Activated T-helper 1 cell treated with Interleukin-2 at 50 U/mL for 16 hours (primary cell): Measurements from ENCODE around the gene TSPAN11.
"Not testable (repeated sequence)": the region's sequence is repeated elsewhere in the genome, so short reads cannot be mapped to it uniquely, and the experiment has no call there.

Source experiments
- DNase-seq: peaks from one replicate; pipeline ENCODE4 v3.0.0-alpha.2; 2020; ENCODE audit warnings: low read depth

TSPAN11 gene, protein sequence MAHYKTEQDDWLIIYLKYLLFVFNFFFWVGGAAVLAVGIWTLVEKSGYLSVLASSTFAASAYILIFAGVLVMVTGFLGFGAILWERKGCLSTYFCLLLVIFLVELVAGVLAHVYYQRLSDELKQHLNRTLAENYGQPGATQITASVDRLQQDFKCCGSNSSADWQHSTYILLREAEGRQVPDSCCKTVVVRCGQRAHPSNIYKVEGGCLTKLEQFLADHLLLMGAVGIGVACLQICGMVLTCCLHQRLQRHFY

DNA sequence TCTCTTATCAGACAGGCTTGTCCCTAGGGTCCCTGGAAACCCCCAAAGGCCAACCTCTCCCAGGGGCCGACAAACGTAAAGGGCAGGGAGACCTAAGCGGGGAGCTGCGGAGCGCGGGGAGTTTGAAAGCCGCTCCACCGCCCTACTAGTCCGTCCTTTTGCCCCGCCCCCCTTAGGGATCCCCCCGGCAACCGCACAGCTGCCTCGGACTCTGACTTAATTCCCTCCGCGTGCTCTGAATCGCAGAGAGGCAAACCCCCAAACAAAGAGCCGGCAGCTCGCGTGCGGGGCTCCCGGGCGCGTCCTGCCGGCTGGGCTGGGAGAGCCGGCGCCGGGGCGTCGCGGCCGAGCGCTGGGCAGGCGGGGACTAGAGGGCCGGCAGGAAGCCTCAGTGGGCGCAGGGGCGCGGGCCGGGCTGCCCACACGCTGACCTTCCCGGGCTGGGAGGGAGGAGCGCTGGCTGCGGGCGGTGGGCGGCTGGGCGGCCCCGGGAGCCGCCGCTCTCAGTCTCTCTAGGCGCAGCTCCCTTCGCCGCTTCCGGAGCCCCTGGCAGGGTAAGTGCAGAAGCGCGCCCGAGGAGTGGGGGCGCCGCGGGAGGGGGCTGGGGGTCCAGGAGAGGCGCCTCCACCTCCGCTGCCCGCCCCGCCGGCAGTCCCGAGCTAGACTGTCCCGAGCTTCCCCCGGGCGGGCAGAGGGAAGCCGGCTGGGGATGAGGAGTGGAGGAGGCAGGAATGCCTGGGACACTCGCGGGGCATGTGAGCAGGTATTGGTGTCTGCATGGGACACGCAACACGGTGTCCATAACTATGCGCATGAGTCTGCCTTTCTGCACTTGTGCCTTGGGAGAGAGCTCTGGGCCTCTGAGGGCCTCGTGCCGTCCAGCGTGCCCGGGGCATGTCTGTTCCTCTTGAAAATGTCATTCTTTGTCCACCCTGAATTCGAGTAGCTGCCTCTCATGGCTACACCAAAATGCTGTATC lies at the start of gene TSPAN11:
TSS of gene TSPAN11 (plus strand) at position 506 of the 979 bp plus-strand sequence. CDS start 27,244 bp downstream, outside the sequence.
- no peak for DNase-seq

DNA sequence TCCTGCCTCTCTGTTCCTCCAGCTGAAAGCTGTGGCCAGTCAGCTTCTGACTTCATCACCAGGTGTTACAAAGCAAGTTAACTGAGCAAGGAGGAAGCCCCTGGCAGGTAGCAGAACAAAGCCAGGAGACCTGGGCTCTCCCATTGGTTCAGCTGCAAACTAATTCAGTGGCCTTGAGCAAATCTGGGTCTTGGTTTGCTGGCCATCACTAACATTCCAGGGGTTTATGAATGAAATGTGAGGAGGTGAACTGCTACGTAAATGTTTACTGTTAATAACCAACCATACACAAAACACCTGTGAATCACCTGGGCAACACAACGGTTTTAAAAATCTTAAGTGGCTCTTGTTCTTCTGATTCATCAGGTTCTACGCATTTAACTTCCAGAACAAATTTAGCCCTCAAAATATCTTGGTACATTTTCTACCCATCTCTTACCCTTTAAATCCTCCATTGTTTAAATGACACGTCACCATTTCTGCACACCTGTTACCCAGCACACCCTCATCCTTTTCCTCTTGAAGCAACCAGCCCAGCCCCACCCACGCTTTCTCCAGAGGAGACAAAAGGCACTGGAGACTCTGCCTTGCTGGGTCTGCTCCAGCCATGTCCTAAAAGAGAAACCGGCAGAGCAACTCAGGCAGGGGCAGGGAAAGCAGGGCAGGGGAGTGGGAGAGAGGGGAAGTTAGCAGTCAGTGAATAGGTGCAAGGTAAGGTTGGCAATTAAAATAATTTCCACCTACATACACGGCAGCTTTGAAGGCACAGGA lies 49.3 kb upstream of the TSPAN11 start:
- DNase-seq, result no peak

DNA sequence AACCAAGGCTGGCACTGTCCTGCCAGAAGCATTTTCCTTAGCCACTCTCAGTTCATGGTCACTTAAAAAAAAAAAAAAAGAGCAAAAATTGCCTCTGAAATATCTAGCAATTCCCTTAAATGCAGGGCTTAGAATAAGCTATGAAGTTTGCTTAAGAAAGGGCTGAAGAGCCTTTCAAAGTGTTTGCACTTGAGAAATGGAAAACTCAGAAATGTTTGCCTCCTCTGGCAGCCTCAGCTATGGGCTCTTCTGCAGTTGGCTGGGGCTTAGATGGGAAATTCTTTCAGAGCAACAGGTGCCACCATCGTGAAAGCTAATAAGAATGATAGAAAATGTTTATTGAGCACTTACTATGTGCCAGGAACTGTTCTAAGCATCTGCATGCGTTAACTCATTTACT lies 48.5 kb upstream of the TSPAN11 start:
- DNase-seq, result no peak

DNA sequence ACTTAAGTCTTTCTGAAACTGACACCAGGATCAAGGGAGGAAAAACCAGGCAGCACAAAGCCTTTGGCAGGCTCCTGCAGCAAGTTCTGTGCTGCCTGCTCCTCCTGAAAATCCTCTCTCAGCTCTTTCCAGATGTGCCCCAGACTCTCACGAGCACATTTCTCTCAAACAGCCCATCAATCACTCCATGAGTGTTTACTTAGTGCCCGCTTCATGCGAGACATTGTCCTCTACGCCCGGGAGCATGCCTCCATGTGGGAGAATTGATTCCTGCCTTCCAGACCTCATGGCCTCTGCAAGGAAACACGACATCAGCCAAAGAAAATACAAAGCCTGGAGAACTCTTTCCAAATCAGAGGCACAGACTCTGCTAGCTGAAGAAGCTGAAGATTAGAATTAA lies 46.5 kb upstream of the TSPAN11 start:
- no peak for DNase-seq

DNA sequence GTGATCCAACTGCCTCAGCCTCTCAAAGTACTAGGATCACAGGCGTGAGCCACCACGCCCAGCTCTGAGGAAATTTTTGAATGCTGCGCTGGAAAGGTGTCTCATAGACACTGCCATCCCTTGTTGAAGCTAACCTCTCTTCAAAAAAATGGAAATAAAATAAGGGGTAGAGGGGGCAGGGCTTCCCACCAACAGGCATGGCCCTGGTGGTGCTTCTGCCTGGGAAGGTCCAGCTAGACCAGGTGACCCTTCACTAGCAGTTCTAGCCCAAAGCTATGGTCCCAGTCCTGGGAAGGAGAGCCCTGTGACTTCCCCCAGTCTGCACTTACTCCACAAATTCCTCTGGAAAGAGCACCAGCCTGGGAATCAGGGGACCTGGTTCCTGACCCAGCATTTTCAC lies 45.7 kb upstream of the TSPAN11 start:
- DNase-seq, result no peak

DNA sequence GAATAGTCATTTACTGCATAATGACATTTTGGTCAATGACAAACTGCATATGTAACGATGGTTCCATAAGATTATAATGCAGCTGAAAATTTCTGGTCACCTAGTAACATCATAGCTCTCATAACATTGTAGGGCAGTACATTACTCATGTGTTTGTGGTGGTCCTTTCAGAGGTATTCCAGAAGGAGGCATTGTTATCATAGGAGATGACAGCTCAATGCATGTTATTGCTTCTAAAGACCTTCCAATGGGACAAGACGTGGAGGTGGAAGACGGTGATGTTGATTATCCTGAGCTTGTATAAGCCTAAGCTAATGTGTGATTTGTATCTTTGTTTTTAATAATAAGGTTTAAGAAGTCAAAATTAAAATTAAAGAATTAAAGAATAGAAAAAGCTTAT lies 43.8 kb upstream of the TSPAN11 start:
- DNase-seq, result no peak

DNA sequence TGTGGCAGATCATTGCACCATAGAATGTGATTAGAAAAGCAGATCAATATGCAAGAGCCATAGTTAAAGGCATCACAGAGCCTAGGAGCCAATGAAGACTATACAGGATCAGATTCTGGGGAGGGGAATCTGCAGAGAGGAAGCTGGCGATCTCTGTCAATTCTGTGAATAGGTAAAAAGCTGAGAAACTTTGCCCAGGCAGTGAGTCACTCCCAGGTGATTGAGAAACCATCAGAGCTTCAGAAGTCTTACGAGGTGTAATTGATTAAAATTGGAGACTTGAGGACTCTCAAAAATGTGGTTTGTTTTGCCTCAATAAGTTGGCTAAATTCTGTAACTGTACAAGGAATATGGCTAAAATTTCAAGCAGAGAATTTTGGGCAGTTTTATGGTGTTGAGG lies 41.7 kb upstream of the TSPAN11 start:
- DNase-seq, result no peak

DNA sequence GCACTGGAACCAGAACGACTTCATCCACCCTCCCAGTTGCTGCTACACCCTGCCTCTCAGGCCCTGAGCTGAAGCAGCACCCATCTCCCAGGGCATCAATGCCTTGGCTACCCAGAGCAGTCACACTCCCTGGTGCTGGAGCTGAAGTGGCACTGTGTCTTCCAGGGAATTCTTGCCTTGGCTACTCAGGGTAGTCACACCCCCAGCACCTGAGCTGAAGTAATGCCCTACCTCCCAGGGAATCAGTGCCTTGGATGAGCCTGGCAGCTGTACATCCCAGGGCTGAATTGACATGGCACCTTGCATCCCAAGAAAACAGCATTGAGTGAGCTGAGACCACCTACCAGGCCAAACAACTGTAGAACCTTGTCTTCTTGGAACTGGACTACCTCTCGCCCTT lies 41.2 kb upstream of the TSPAN11 start:
- no peak for DNase-seq

DNA sequence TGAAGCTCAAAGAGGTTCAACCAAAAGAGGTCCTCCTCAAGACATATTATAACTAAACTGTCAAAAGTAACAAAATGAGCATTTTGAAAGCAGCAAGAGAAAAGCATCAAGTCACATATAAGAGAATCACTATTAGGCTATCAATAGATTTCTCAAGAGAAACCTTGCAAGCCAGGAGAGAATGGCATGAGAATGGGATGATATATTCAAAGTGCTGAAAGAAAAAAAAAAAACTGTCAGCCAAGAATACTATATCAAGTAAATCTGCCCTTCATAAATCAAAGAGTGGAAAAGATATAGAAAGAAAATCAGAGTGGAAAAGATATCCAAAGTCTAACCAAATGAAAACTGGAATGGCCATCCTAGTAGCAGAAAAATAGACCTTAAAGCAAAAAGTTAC lies 39.3 kb upstream of the TSPAN11 start:
- no peak for DNase-seq

DNA sequence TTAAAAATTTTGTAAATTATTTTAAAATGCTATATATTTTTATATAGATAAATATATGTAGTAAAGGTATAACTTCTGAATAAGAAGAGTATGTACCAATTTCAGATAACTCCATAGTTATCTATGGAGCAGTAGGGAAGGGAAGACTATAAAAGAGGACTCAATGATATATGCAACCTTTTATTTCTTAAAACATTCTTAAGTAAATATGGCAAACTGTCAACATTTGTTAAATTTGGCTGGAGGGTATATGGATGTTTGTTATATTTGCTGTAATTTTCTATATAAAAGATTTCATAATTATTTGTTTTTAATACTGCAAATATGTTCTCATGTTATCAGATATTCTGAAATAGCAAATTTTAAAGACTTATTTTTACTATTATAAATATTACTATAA lies 38.3 kb upstream of the TSPAN11 start:
- DNase-seq, result no peak

DNA sequence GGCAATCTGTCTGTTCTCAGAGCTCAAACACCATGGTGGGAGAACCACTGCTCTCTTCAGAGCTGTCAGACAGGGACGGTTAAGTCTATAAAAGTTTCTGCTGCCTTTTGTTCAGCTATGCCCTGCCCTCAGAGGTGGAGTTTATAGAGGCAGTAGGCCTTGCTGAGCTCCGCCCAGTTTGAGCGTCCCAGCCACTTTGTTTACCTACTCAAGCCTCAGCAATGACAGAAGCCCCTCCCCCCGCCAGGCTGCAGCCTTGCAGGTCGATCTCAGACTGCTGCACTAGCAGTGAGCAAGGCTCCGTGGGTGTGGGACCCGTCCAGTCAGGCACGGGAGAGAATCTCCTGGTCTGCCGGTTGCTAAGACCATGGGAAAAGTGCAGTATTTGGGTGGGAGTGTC lies 32.0 kb upstream of the TSPAN11 start:
- DNase-seq, result not testable (repeated sequence)

DNA sequence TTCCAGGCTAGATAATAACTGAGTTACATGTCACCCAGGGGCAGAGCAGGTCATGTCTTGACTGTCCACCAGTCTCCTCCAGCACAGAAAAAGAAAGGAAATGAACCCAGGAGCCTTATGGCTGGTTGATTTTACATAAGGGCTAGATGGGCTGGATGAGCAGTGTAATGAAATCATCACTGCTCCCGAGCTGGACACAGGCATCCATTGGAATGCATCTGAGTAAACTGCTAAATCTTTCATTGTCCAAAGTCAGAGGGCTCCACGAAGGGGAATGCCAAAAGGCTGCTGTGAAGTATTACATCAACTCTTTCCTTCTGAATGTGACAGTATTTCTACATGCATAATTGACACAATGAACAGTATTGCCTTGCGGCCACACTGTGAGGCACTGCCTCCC lies 30.1 kb upstream of the TSPAN11 start:
- no peak for DNase-seq

DNA sequence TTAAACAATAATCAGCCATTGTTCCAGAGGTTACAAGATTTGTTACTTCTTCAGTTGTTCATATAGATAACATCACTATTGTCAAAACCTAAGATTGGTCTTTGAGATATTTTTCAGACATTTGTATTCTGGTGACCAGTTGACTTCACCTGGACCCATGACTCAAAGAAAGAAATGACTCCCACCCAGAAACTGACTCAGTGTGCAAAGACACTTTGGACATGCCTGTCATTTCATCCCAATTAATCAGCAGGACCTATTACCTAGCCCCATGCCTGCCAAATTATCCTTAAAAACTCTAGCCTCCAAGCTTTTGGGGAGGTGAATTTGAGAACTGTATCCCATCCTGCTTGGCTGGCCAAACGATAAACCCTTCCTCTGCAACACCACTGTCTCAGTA lies 27.7 kb upstream of the TSPAN11 start:
- no peak for DNase-seq

DNA sequence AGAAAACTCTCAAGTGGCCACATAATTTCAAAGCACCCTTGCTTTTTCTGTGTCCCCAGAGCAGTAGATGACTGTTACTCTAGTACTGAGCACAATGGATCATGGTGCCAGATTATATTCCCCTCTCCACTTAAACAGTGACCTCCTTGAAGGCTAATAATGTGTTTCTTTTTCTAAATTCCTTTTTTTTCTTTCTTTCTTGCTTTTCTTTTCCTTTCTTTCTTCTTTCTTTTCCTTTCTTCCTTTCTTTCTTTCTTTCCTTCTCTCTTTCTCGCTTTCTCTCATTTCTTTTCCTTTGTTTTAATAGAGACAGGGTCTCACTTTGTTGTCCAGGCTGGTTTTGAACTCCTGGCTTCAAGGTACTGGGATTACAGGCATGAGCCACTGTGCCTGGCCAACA lies 26.2 kb upstream of the TSPAN11 start:
- DNase-seq, result no peak

DNA sequence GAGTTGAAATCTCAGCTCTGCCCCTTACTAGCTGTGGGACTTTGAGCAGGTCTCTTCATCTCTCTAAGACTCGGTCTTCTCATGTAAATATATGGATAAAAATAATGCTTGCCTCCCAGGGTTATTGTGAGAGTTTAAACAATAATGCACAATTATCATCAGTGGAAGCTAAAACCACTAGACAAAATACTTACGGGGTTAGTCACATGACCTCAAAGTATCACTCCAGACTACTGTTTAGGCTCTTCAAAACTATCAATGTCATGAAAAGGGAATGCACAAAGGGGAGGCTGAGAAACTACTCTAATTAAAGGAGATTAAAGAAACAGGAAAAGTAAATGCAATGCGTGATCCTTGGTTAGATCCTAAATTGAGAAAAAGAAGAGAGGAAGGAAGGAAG lies 24.5 kb upstream of the TSPAN11 start:
- DNase-seq, result no peak

DNA sequence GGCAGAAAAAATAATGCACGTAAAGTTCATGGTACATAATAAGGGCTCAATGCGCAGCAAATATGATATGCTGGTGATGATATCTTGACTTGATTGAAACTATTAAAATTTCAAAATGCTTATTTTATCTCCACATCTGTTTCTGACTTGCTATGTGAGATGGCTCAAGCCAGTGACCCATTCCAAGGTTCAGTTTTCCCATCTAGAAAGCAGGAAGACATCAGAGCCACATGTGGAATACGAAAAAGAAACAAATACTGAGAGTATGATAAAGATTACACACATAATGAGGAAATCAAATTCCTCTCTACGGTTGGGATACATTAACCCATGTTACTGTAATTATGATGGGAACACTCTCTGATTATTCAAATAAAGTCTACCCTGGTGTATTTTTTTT lies 24.0 kb upstream of the TSPAN11 start:
- no peak for DNase-seq

DNA sequence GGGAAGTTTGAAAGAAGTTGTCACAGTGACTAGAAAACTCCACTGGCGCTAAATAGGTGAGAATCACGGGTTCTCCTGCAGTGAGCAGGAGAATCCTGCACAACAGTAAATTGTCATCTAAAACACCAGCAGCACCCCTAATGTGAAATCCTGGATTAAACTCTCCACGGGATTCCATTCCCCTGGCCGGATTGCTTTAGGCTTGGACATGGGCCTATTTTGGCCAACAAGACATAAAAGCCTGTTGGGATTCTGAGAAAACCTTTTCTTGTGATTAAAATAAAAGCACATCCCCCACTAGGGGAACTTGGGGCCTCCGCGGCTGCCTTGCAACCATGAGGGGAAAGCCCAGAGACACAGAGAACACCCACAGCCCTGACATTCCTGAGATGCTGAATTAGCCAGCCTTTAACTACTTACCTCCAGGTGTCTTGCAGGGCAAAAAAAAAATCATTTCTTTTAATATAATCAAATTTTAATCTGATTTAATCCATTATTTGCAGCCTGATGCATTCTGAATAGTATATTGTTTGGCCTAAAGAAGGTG lies 21.0 kb upstream of the TSPAN11 start:
- no peak for DNase-seq

DNA sequence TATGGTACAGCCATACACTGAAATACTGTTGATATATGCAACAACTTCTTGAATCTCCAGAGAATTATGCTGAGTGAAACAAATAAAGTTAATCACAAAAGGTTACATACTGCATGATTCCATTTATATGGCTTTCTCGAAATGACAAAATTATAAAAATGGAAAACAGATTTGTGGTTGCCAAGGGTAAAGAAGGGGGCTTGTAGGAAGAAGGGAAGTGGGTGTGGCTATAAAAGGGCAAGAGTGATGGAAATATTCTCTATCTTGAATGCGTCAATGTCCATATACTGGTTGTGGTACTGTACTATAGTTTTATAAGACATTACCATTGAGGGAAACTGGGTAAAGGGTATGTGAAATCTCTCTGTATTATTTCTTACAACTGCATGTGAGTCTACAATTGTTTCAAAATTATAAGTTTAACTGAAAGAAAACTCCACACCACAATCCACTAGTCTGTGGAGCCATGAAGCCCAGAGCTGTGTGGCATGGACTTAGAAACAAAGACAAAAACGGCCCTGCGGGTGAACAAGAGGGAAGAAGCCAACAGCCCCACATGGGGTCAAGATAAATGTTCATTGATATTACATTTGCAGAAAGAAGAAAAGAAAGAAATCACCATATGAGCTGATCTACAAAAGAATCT lies 18.3 kb upstream of the TSPAN11 start:
- DNase-seq, result no peak

DNA sequence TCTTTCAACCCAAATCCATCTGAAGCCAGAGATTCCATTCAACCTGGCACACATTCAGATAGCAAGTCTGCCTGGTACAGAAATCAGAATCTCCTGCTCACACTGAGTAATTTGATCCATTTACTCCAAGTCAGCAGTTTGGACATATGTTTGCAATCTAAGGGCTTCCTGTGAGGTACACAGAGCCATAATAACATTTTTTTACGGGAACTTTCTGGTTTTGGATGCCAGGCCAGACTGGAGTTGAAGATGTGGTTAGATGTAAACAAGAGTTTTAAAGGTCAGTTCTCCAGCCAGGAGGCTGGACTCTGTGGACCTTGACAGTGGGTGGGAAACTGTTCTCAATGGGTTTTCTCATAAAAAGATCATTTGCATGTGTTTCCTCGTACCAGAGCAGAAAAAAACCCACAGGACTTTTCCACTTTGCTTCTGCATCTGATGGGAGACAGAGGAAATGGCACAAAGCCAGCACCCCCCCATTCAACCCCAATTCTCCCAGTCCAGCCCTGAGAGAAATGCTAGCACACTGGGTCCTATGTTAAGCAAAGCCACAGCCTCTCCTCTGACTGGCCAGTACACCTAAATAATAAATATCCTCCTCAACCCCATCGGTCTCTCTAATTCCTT lies 17.7 kb upstream of the TSPAN11 start:
- DNase-seq, result no peak

DNA sequence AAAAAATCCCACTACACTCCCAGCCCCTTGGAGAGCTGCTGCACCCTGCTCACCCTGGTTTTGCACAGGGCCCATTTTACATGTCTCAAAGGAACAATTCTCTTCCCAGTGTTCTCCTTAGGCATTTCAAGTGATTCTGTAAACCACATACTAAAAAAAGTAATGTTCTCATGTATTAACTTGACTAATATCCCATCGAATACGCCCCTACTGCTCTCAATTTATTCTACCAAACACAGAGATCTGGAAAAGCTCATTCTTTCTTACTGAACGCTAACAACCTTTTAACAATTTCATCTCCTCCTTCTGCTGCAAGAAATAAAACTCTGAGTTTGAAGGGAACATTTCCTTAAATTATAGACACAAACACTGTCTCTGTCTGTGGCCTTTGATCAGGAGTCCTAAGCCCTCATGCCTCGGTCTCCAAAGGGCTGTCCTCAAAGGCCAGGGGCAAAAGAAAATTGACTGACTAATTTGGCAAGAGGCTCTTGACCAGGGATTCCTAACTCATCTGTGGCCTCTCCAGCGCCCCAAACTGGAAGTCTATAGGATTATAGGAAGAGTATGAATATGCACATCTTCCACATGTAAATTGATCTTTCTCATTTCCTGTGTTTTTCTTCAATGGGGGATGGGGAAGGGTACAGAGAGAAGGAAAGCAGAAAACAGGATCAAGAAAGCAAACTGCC lies 17.1 kb upstream of the TSPAN11 start:
- DNase-seq, result no peak

DNA sequence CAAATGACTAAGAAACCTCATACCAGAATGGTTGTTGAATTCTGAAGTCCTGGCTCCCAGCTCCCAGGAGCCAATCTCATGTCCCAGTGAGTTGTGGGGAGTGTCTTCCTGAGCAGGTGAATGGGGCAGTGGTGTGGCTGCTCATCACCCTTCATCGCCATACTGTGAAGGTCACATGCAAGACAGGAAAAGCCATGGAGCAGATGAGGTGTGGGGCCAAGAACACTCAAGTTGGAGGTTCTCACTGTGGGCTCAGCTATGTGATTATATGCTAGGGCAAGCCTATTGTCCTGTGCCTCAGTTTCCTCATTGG lies 16.6 kb upstream of the TSPAN11 start:
- DNase-seq, result no peak
